ENCODE data around the gene HHATL.

Gene HHATL

GRCh38 chr3:42647821-42648459 is 54.7 kb downstream of the HHATL start:
- in situ Hi-C loops (cut with HindIII; ENCODE audit: low pct_ligation_motif_present, low pct_unique_long_range_greater_than_20kb, low sequenced_read_pairs): no loop called here
- DNase-seq: no peak

All from ACHN (cell line).